Measurements from ENCODE around the gene LPAR3.

GRCh38 chr1:84846387-84846786, 46.6 kb downstream of the LPAR3 start:
- TF ChIP-seq CTCF (conservative IDR thresholded peaks at IDR 0.05), result no peak
- TF ChIP-seq ZFX (IDR thresholded peaks at IDR 0.05), result no peak
